ENCODE results near the gene PFKFB1. TPM values are rescaled to one million over a fixed set of nuclear protein-coding genes. Genes with fewer than 3 reads are reported as not detected.

The PFKFB1 gene
- total RNA-seq, 1 experiment from 2014 or later: 0.14 TPM

- Histone ChIP-seq H3K27me3 (ENCODE audit: control insufficient read depth, insufficient read depth, low read length) (no peaks in the 10 kb centered on the region), H3K4me3 (ENCODE audit: insufficient read depth, low read depth, low read length) (no peak overlapping the region), H3K36me3 (replicated peaks; ENCODE audit: control insufficient read depth, insufficient read depth, low read length) (peaks cover 15% of the 10 kb centered on the region)
- DNase-seq: no peak
Observed at GRCh38 chrX:54923376-54923775, 70.6 kb downstream of the PFKFB1 start.

- no peak overlapping the region for H3K4me3 ChIP-seq (ENCODE audit: insufficient read depth, low read depth, low read length)
- H3K27me3 ChIP-seq (ENCODE audit: control insufficient read depth, insufficient read depth, low read length): no peaks in the 10 kb centered on the region
- no peak for DNase-seq
- peaks cover 15% of the 10 kb centered on the region for H3K36me3 ChIP-seq (replicated peaks; ENCODE audit: control insufficient read depth, insufficient read depth, low read length)
Observed at GRCh38 chrX:54922547-54922946, 71.4 kb downstream of the PFKFB1 start.

- DNase-seq: peak; percentile 73
- peaks cover 13% of the 10 kb centered on the region for H3K36me3 ChIP-seq (replicated peaks; ENCODE audit: control insufficient read depth, insufficient read depth, low read length)
- H3K27me3 ChIP-seq (ENCODE audit: control insufficient read depth, insufficient read depth, low read length): no peaks in the 10 kb centered on the region
Observed at GRCh38 chrX:54921427-54922021, 72.5 kb downstream of the PFKFB1 start.

DNA sequence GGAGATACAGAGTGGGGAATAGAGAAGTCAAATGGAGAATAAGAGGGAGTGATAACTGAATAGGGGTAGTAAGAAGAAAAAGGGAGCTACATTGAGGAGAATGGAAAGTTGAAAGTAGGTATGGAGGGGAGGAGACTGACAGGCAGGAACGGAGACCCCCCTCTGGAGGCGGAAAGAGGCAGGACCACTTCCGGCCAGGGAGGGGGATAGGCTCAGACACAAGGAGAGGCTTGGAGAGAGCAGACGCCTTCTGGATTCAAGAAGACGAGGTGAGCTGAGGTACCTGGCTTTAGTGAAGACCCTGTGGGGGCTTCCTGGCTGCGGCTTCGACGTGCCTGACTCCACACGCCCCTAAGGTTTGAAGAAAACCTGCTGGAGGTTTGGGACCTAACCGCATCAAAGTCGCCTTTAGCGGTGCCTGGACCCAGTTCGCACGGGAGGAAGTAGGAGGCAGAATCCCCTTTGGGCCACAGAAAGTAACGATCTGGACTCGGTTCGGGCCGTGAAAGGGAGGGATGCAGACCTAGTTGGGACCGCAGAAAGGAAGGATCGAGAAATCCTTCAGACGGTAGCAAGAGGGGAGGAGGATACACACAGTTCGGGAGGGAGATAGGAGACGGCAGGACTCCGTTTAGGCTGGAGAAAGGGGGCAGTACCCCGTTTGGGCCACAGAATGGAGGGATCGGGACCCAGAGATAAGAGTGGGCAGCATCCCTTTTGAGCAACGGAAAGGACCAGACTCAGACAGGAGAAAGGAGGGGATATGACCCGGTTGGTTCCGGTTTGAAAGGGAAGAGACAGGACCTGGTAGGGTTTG is 73.2 kb downstream of the PFKFB1 start, which contains the start of gene TRO:
TSS of gene TRO (plus strand) at position 215 of the 817 bp plus-strand sequence. CDS start 1,423 bp downstream, outside the sequence.
- peaks cover 12% of the 10 kb centered on the region for H3K36me3 ChIP-seq (replicated peaks; ENCODE audit: control insufficient read depth, insufficient read depth, low read length)
- H3K4me3 ChIP-seq (ENCODE audit: insufficient read depth, low read depth, low read length): peak within 1 kb of the TSS; percentile 82
- H3K27me3 ChIP-seq (ENCODE audit: control insufficient read depth, insufficient read depth, low read length): no peaks in the 10 kb centered on the region
- DNase-seq: peak; percentile 40

More at GRCh38 chrX:54921427-54922021, 72.5 kb downstream of the PFKFB1 start:
- H3K4me3 ChIP-seq (ENCODE audit: insufficient read depth, low read depth, low read length): peak overlapping the region; percentile 82

- DNase-seq: no peak
- Histone ChIP-seq H3K4me3 (ENCODE audit: insufficient read depth, low read depth, low read length) (no peak overlapping the region), H3K27me3 (ENCODE audit: control insufficient read depth, insufficient read depth, low read length) (no peaks in the 10 kb centered on the region)
Observed at GRCh38 chrX:54909941-54910340, 84.0 kb downstream of the PFKFB1 start.

GRCh38 chrX:54894159-54894558 is 99.8 kb downstream of the PFKFB1 start:
- Histone ChIP-seq H3K4me3 (ENCODE audit: insufficient read depth, low read depth, low read length) (no peak overlapping the region), H3K36me3 (replicated peaks; ENCODE audit: control insufficient read depth, insufficient read depth, low read length) (no peaks in the 10 kb centered on the region), H3K27me3 (ENCODE audit: control insufficient read depth, insufficient read depth, low read length) (no peaks in the 10 kb centered on the region)
- DNase-seq: no peak

More at GRCh38 chrX:54909941-54910340, 84.0 kb downstream of the PFKFB1 start:
- H3K36me3 ChIP-seq (replicated peaks; ENCODE audit: control insufficient read depth, insufficient read depth, low read length): no peaks in the 10 kb centered on the region

- peak; percentile 20 for DNase-seq
- Histone ChIP-seq H3K27me3 (ENCODE audit: control insufficient read depth, insufficient read depth, low read length) (no peaks in the 10 kb centered on the region), H3K36me3 (replicated peaks; ENCODE audit: control insufficient read depth, insufficient read depth, low read length) (no peaks in the 10 kb centered on the region), H3K4me3 (ENCODE audit: insufficient read depth, low read depth, low read length) (no peak overlapping the region)
Observed at GRCh38 chrX:54891573-54891972, 102.4 kb downstream of the PFKFB1 start.

GRCh38 chrX:54885740-54886139 is 108.2 kb downstream of the PFKFB1 start:
- Histone ChIP-seq H3K36me3 (replicated peaks; ENCODE audit: control insufficient read depth, insufficient read depth, low read length) (no peaks in the 10 kb centered on the region), H3K27me3 (ENCODE audit: control insufficient read depth, insufficient read depth, low read length) (no peaks in the 10 kb centered on the region), H3K4me3 (ENCODE audit: insufficient read depth, low read depth, low read length) (no peak overlapping the region)
- no peak for DNase-seq

Other genes with a start within 250 kb of the PFKFB1 start
- gene ITIH6, start 195.9 kb downstream of the PFKFB1 start, total RNA-seq (2014; rRNA removed; shearing (Covaris generic)): not detected in 2 replicates
- 216 and 227 TPM in 2 replicates for gene MAGED2, start 186.4 kb downstream of the PFKFB1 start, total RNA-seq (2014; rRNA removed; shearing (Covaris generic))
- 49.8 and 53.7 TPM in 2 replicates for gene TRO, start 73.4 kb downstream of the PFKFB1 start, total RNA-seq (2014; rRNA removed; shearing (Covaris generic))
- gene APEX2, start 6.2 kb upstream of the PFKFB1 start, total RNA-seq (2014; rRNA removed; shearing (Covaris generic)): 21.7 and 26.4 TPM in 2 replicates
- gene ALAS2, start 36.8 kb upstream of the PFKFB1 start, total RNA-seq (2014; rRNA removed; shearing (Covaris generic)): not detected in 2 replicates
- not detected in 2 replicates for gene PAGE2B, start 80.8 kb upstream of the PFKFB1 start, total RNA-seq (2014; rRNA removed; shearing (Covaris generic))
- not detected in 2 replicates for gene PAGE2, start 94.8 kb upstream of the PFKFB1 start, total RNA-seq (2014; rRNA removed; shearing (Covaris generic))
- gene PAGE5, start 226.2 kb upstream of the PFKFB1 start, total RNA-seq (2014; rRNA removed; shearing (Covaris generic)): not detected in 2 replicates

All from H7 (cell line).